IPS-18a (cell line): ENCODE measurements around the gene AACS.
A peak's percentile ranks its signal among the peaks of the same experiment; 100 is the strongest.
"Not testable (repeated sequence)": the region's sequence is repeated elsewhere in the genome, so short reads cannot be mapped to it uniquely, and the experiment has no call there.

Source experiments
- H3K27ac ChIP-seq: one replicate; pipeline ENCODE4 v1.5.1; 2013; ENCODE audit warnings: low read length
- H3K27me3 ChIP-seq: one replicate; pipeline ENCODE4 v1.6.1; 2013; ENCODE audit warnings: mild to moderate bottlenecking, low read length; ENCODE audit not compliant: control insufficient read depth, insufficient read depth
- H3K36me3 ChIP-seq: one replicate; pipeline ENCODE4 v1.6.1; 2013; ENCODE audit warnings: low read depth, low read length; ENCODE audit not compliant: control insufficient read depth
- H3K4me1 ChIP-seq: one replicate; pipeline ENCODE4 v1.6.1; 2013; ENCODE audit warnings: low read depth, low read length; ENCODE audit not compliant: control insufficient read depth
- H3K4me3 ChIP-seq: one replicate; pipeline ENCODE4 v1.5.1; 2013; ENCODE audit warnings: low read length
- H3K9ac ChIP-seq: one replicate; pipeline ENCODE4 v1.6.1; 2013; ENCODE audit warnings: mild to moderate bottlenecking, low read length, moderate library complexity
- H3K9me3 ChIP-seq: one replicate; pipeline ENCODE4 v1.6.1; 2013; ENCODE audit warnings: low read depth, low read length; ENCODE audit not compliant: control insufficient read depth

The AACS gene

GRCh38 chr12:125031471-125031870 lies 33.8 kb upstream of the AACS start:
- H3K9me3 ChIP-seq, H3K36me3 ChIP-seq, H3K4me3 ChIP-seq, H3K27me3 ChIP-seq, H3K9ac ChIP-seq, H3K4me1 ChIP-seq, H3K27ac ChIP-seq: not testable (repeated sequence)

DNA sequence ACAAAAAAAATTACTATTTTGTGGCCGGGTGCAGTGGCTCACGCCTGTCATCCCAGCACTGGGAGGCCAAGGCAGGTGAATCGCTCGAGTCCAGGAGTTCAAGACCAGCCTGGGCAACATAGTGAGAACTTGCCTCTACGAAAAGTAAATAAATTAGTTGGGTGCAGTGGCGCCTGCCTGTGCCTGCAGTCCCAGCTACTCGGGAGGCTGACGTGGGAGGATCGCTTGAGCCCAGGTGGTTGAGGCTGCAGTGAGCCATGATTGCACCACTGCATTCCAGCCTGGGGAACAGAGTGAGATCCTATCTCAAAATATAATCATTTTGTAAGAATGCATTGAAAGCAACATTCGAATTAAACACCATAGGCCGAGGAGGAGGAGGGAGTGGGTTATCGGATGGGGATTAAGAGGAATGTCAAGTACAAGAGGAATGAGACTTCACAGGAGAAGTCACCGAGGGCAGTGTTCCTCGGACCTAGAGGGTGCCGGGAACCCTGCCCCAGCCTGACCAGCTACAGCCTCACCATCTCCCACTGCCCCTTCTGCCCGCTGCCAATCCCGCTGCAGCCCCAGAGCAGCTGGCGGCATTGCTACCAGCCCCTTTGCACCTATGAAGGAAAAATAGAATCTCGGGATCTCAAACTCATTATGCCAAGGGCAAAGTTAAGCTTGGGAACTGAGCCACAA lies 32.6 kb upstream of the AACS start:
- H3K4me1 ChIP-seq, result no peaks in the 10 kb centered on the region
- H3K27me3 ChIP-seq, result no peaks in the 10 kb centered on the region
- H3K36me3 ChIP-seq, result peaks cover 3% of the 10 kb centered on the region
- H3K9me3 ChIP-seq, result no peaks in the 10 kb centered on the region
- H3K9ac ChIP-seq, result no peak overlapping the region
- no peak overlapping the region for H3K27ac ChIP-seq
- no peak overlapping the region for H3K4me3 ChIP-seq

- no peaks in the 10 kb centered on the region for H3K9me3 ChIP-seq
- no peaks in the 10 kb centered on the region for H3K27me3 ChIP-seq
- H3K4me3 ChIP-seq, result no peak overlapping the region
- H3K27ac ChIP-seq, result no peak overlapping the region
- no peaks in the 10 kb centered on the region for H3K4me1 ChIP-seq
- H3K36me3 ChIP-seq, result peaks cover 3% of the 10 kb centered on the region
- no peak overlapping the region for H3K9ac ChIP-seq
These were observed 31.9 kb upstream of the AACS start for GRCh38 chr12:125033288-125033687.

- Histone ChIP-seq H3K9ac (no peak overlapping the region), H3K36me3 (no peaks in the 10 kb centered on the region), H3K27ac (no peak overlapping the region), H3K27me3 (no peaks in the 10 kb centered on the region), H3K9me3 (no peaks in the 10 kb centered on the region), H3K4me3 (no peak overlapping the region), H3K4me1 (no peaks in the 10 kb centered on the region)
These were observed 26.1 kb upstream of the AACS start for GRCh38 chr12:125038976-125039625.

DNA sequence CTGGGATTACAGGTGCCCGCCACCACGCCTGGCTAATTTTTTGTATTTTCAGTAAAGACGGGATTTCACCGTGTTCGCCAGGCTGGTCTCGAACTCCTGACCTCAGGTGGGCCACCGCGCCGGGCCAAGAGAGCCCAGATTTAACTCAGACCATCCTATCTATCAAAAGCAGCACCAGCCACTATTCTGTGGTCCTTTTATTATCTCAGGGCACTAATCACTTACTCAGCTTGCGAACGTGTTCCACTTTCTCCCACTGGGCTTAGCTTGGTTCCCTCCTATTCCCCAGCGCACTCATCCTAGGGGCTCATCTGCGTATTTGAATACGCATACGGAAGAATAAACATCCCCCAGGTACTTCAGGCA lies 16.2 kb upstream of the AACS start:
- no peaks in the 10 kb centered on the region for H3K4me1 ChIP-seq
- H3K27ac ChIP-seq, result no peak overlapping the region
- H3K4me3 ChIP-seq, result peak overlapping the region; percentile 28
- no peak overlapping the region for H3K9ac ChIP-seq
- no peaks in the 10 kb centered on the region for H3K27me3 ChIP-seq
- no peaks in the 10 kb centered on the region for H3K36me3 ChIP-seq
- H3K9me3 ChIP-seq, result no peaks in the 10 kb centered on the region

DNA sequence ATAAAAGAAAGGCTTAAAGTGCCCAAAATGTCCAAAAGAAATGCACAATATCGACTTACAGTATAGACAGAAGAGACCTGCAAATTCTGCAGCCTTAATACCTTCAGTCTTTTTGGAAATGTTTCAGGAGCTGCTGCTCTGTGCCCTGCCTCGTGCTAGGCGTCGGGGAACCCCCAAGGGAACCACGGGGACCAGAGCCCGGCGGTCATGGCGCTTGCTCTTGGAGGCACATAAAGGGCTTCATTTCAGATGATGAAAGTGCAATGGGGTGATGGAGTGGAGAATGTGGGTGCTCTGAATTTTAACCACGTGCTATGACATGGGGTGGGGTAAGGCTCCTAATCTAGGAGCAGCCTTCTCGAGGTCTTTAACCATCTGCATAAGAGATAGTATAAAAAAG lies 14.8 kb upstream of the AACS start:
- no peak overlapping the region for H3K9ac ChIP-seq
- no peak overlapping the region for H3K27ac ChIP-seq
- no peaks in the 10 kb centered on the region for H3K27me3 ChIP-seq
- no peaks in the 10 kb centered on the region for H3K9me3 ChIP-seq
- H3K4me1 ChIP-seq, result no peaks in the 10 kb centered on the region
- H3K36me3 ChIP-seq, result no peaks in the 10 kb centered on the region
- H3K4me3 ChIP-seq, result no peak overlapping the region

DNA sequence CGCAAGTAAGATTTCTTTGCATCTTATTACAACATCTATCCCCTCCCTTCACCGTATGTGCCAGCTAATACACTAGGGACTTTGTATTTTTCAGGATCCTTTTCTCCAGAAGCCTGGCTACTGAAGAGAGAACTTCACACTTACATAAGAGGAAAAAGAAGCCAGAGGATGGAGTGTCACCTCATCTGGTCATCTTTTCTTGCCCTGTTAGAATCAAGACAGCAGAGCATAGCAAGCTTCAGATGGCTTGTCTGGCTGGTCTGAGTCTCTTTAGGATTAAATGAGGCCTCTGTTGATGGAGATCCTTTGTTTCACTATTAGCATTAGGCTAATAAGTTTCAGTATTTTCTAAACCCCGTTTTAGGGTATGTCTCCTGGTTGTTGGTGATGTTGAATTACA lies 14.4 kb upstream of the AACS start:
- H3K9ac ChIP-seq, result no peak overlapping the region
- no peaks in the 10 kb centered on the region for H3K36me3 ChIP-seq

GRCh38 chr12:125053821-125054220 lies 11.4 kb upstream of the AACS start:
- Histone ChIP-seq H3K36me3 (no peaks in the 10 kb centered on the region), H3K9ac (no peak overlapping the region), H3K9me3 (no peaks in the 10 kb centered on the region), H3K4me1 (no peaks in the 10 kb centered on the region), H3K27ac (no peak overlapping the region), H3K27me3 (no peaks in the 10 kb centered on the region), H3K4me3 (no peak overlapping the region)

More for the DNA sequence above, 14.4 kb upstream of the AACS start:
- Histone ChIP-seq H3K27ac (no peak overlapping the region), H3K27me3 (no peaks in the 10 kb centered on the region), H3K4me3 (no peak overlapping the region), H3K9me3 (no peaks in the 10 kb centered on the region), H3K4me1 (no peaks in the 10 kb centered on the region)

DNA sequence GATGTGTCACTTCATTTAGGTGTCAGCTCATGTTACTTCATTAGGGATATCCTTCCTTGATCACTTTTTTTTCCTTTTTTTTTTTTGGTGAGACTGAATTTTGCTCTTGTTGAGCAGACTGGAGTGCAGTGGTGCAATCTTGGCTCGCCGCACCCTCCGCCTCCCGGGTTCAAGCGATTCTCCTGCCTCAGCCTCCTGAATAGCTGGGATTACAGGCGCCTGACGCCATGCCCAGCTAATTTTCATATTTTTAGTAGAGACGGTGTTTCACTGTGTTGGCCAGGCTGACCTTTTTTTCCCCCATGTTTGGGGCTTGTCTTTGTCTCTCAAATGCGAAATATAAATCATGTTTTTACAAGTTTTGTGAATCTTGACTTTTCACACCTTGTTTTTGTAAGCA lies 9.6 kb upstream of the AACS start:
- H3K4me3 ChIP-seq, result no peak overlapping the region
- H3K9me3 ChIP-seq, result no peaks in the 10 kb centered on the region
- H3K36me3 ChIP-seq, result no peaks in the 10 kb centered on the region
- H3K4me1 ChIP-seq, result peaks cover 2% of the 10 kb centered on the region
- no peak overlapping the region for H3K27ac ChIP-seq
- no peaks in the 10 kb centered on the region for H3K27me3 ChIP-seq
- no peak overlapping the region for H3K9ac ChIP-seq

DNA sequence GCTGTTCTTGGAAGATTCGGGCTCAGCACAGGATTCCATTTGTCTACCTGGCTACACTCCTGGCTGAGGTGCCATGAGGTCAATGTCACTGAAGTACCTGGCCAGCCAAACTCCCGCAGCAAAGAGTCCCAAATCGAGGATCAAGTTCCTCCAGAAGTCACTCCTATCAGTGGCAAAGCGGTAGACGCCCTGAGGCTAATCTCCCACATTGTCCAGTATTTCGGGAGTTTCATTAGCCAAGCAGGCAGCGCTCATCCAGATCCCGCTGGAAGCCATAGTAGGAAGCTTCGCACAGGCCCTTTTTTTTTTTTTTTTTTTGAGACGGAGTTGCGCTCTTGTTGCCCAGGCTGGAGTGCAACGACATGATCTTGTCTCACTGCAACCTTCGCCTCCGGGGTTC lies 8.9 kb upstream of the AACS start:
- Histone ChIP-seq H3K9ac (no peak overlapping the region), H3K27ac (no peak overlapping the region), H3K27me3 (no peaks in the 10 kb centered on the region)

DNA sequence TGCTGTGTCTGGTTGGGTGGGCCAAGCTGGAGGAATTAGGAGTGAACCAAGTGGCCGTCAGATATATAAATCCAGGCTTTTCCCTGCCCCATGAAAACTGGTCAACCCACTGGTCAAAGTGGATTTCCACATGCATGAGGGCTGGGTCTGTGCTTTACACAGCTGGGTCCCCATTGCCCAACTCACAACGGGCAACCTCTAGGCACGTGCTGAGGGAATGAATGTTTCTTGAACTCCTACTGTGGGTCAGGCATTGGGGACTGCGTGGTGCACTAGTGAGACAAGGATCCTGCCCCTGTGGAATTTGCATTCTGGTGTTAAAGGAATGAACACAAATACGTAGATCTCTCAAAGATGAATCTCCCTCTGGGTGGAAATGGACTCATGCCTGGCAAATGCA lies 7.5 kb upstream of the AACS start:
- Histone ChIP-seq H3K27me3 (no peaks in the 10 kb centered on the region), H3K9me3 (no peaks in the 10 kb centered on the region)

More for the DNA sequence above, 8.9 kb upstream of the AACS start:
- Histone ChIP-seq H3K36me3 (no peaks in the 10 kb centered on the region), H3K9me3 (no peaks in the 10 kb centered on the region), H3K4me1 (peaks cover 2% of the 10 kb centered on the region), H3K4me3 (no peak overlapping the region)

GRCh38 chr12:125061229-125061628 lies 4.0 kb upstream of the AACS start:
- H3K9me3 ChIP-seq, result no peaks in the 10 kb centered on the region
- no peak overlapping the region for H3K4me3 ChIP-seq
- peaks cover 7% of the 10 kb centered on the region for H3K4me1 ChIP-seq
- no peaks in the 10 kb centered on the region for H3K36me3 ChIP-seq
- no peaks in the 10 kb centered on the region for H3K27me3 ChIP-seq
- H3K9ac ChIP-seq, result no peak overlapping the region
- no peak overlapping the region for H3K27ac ChIP-seq

More for the DNA sequence above, 7.5 kb upstream of the AACS start:
- no peaks in the 10 kb centered on the region for H3K36me3 ChIP-seq
- no peak overlapping the region for H3K9ac ChIP-seq
- no peak overlapping the region for H3K27ac ChIP-seq
- H3K4me3 ChIP-seq, result no peak overlapping the region
- peaks cover 2% of the 10 kb centered on the region for H3K4me1 ChIP-seq
